NK-92 (cell line): Measurements from ENCODE around the gene SLCO2B1.

Source experiments
- DNase-seq: peaks from one replicate; lab custom pipeline; 2025; ENCODE audit not compliant: unreplicated experiment; lab: John Stamatoyannopoulos, UW

SLCO2B1 gene

GRCh38 chr11:75161506-75162095 is 10.7 kb downstream of the SLCO2B1 start:
- no peak for DNase-seq

- DNase-seq, result no peak
These were observed 12.0 kb downstream of the SLCO2B1 start for GRCh38 chr11:75162954-75163353.

- no peak for DNase-seq
These were observed 13.3 kb downstream of the SLCO2B1 start for GRCh38 chr11:75163921-75164849.

GRCh38 chr11:75165721-75166120 is 14.8 kb downstream of the SLCO2B1 start:
- DNase-seq, result no peak

GRCh38 chr11:75166791-75167190 is 15.9 kb downstream of the SLCO2B1 start:
- DNase-seq, result no peak

- no peak for DNase-seq
These were observed 16.7 kb downstream of the SLCO2B1 start for GRCh38 chr11:75167617-75168016.

- DNase-seq, result no peak
These were observed 18.4 kb downstream of the SLCO2B1 start for GRCh38 chr11:75169101-75169885.

GRCh38 chr11:75170516-75171201 is 19.8 kb downstream of the SLCO2B1 start:
- DNase-seq, result no peak

GRCh38 chr11:75173336-75173735 is 22.4 kb downstream of the SLCO2B1 start:
- DNase-seq, result no peak

- peak; percentile 3 for DNase-seq
These were observed 24.0 kb downstream of the SLCO2B1 start for GRCh38 chr11:75174781-75175370.

- DNase-seq, result no peak
These were observed 31.8 kb downstream of the SLCO2B1 start for GRCh38 chr11:75182664-75183063.

- DNase-seq, result no peak
These were observed 33.1 kb downstream of the SLCO2B1 start for GRCh38 chr11:75184051-75184450.

- DNase-seq, result no peak
These were observed 34.0 kb downstream of the SLCO2B1 start for GRCh38 chr11:75184757-75185425.

- DNase-seq, result no peak
These were observed 35.0 kb downstream of the SLCO2B1 start for GRCh38 chr11:75185866-75186265.

- no peak for DNase-seq
These were observed 36.1 kb downstream of the SLCO2B1 start for GRCh38 chr11:75186999-75187398.

GRCh38 chr11:75188671-75189070 is 37.8 kb downstream of the SLCO2B1 start:
- no peak for DNase-seq

GRCh38 chr11:75189108-75189507 is 38.2 kb downstream of the SLCO2B1 start:
- DNase-seq, result no peak

GRCh38 chr11:75189911-75190310 is 39.0 kb downstream of the SLCO2B1 start:
- no peak for DNase-seq

GRCh38 chr11:75190652-75191329 is 39.9 kb downstream of the SLCO2B1 start:
- no peak for DNase-seq

- DNase-seq, result no peak
These were observed 40.4 kb downstream of the SLCO2B1 start for GRCh38 chr11:75191330-75191717.
